ENCODE data around the gene PANX2. TPM values are rescaled to one million over a fixed set of nuclear protein-coding genes. Genes with fewer than 3 reads are reported as not detected.

PANX2 gene
- polyA plus RNA-seq, 1 donor = 0.18 TPM

- no peak for DNase-seq (ENCODE audit: low read depth)
Measured at GRCh38 chr22:50211147-50211546, 40.6 kb downstream of the PANX2 start.

GRCh38 chr22:50213263-50213662 is 42.7 kb downstream of the PANX2 start:
- DNase-seq (ENCODE audit: low read depth) = no peak

GRCh38 chr22:50215297-50216054 is 44.9 kb downstream of the PANX2 start:
- DNase-seq (ENCODE audit: low read depth) = no peak

GRCh38 chr22:50216055-50216683 is 45.6 kb downstream of the PANX2 start:
- no peak for DNase-seq (ENCODE audit: low read depth)

GRCh38 chr22:50216684-50217520 is 46.4 kb downstream of the PANX2 start:
- DNase-seq (ENCODE audit: low read depth) = no peak

GRCh38 chr22:50217543-50218152 is 47.1 kb downstream of the PANX2 start:
- DNase-seq (ENCODE audit: low read depth) = no peak

- no peak for DNase-seq (ENCODE audit: low read depth)
Measured at GRCh38 chr22:50218153-50218995, 47.8 kb downstream of the PANX2 start.

- no peak for DNase-seq (ENCODE audit: low read depth)
Measured at GRCh38 chr22:50218996-50219727, 48.6 kb downstream of the PANX2 start.

GRCh38 chr22:50219800-50220602 is 49.5 kb downstream of the PANX2 start:
- no peak for DNase-seq (ENCODE audit: low read depth)

- DNase-seq (ENCODE audit: low read depth) = no peak
Measured at GRCh38 chr22:50220603-50221409, 50.3 kb downstream of the PANX2 start.

- no peak for DNase-seq (ENCODE audit: low read depth)
Measured at GRCh38 chr22:50221410-50222300, 51.1 kb downstream of the PANX2 start.

GRCh38 chr22:50222508-50222907 is 52.0 kb downstream of the PANX2 start:
- no peak for DNase-seq (ENCODE audit: low read depth)

GRCh38 chr22:50224071-50224470 is 53.5 kb downstream of the PANX2 start:
- DNase-seq (ENCODE audit: low read depth) = no peak

- DNase-seq (ENCODE audit: low read depth) = no peak
Measured at GRCh38 chr22:50225200-50225969, 54.9 kb downstream of the PANX2 start.

- no peak for DNase-seq (ENCODE audit: low read depth)
Measured at GRCh38 chr22:50226063-50226874, 55.7 kb downstream of the PANX2 start.

GRCh38 chr22:50226875-50227165 is 56.3 kb downstream of the PANX2 start:
- DNase-seq (ENCODE audit: low read depth) = no peak

All from forelimb muscle (tissue), 1 donor.